ENCODE data around the gene KRT81. TPM values are rescaled to one million over a fixed set of nuclear protein-coding genes. Genes with fewer than 3 reads are reported as not detected.
"Not testable (repeated sequence)": the region's sequence is repeated elsewhere in the genome, so short reads cannot be mapped to it uniquely, and the experiment has no call there.

Gene KRT81
- total RNA-seq, 1 donor from 2014 or later = not detected

- no peak for DNase-seq (ENCODE audit: low spot score)
These were observed 37.7 kb downstream of the KRT81 start for GRCh38 chr12:52253391-52254179.

DNA sequence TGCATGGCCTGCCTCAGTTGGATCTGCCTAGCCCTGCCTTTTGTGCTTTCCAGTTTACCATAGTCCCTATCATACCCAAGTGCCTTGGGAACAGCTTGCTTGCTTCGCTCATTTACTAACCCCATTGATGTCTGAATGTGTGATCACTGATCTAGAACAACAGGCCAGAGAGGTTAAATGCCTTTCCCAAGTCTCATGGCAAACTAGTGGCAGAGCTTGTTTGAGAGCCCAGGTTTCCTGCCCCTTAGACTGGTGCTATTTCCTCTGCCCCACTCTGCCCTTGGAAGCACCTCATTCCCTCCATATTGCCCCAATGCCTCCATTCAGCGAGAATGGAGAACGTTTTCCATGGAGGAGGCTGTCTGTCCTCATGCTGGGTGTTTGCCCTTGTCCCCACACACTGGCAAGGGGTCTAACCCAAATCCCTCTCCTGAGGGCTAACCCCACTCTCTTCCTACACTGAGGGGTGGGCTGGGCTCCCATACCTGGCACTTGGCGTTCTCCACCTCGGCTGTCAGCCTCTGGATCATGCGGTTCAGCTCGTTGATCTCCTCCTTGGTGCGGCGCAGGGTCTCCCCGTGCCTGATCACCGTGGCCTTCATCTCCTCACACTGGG is 38.5 kb downstream of the KRT81 start:
- DNase-seq (ENCODE audit: low spot score) = no peak

DNA sequence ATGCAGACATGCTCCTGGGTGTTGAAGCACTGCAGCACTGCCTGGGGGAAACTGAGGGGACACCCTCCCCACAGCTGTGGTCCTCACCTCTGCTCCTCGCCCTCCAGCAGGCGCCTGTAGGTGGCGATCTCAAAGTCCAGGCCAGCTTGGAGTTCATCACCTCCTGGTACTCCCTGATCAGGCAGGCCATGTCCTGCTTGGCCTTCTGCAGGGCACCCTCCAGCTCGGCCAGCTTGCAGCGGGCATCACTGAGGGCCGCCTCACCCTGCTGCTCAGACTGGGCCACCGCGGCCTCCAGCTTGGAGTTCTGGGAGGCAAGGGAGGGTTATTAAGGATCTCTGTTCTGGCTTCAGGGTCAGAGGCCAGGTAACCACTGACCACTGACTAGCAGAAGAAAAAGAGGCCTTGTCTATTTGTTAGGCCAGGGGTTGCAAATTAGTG is 39.1 kb downstream of the KRT81 start:
- DNase-seq (ENCODE audit: low spot score) = not testable (repeated sequence)

DNA sequence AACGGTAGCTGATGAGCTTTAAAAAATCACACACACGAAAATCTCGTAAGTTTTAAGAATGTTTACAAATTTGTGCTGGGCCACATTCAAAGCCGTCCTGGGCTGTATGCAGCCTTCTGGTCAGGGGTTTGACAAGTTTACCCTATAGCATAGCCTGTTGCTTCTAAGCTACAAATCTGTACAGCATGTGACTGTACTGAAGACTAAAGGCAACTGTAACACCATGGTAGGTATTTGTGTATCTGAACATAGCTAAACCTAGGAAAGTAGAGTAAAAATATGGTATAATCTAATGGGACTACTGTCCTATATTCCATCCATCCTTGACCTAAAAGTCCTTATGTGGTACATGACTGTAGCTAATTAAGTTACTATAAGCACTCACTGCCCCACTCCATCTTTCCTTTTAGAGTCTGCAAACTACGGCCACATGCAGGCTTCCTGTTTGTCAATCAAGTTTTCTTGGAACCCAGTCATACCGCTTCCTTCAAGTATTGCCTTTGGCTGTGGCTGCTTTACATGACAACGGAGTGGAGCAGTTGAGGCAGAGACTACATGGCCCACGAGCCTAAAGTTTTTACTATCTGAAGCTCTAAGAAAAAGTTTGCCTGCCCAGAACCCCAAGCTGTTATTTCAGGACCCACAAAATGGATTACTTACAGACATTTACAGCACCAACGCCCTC is 39.8 kb downstream of the KRT81 start:
- no peak for DNase-seq (ENCODE audit: low spot score)

GRCh38 chr12:52250048-52250990 is 41.0 kb downstream of the KRT81 start:
- no peak for DNase-seq (ENCODE audit: low spot score)

DNA sequence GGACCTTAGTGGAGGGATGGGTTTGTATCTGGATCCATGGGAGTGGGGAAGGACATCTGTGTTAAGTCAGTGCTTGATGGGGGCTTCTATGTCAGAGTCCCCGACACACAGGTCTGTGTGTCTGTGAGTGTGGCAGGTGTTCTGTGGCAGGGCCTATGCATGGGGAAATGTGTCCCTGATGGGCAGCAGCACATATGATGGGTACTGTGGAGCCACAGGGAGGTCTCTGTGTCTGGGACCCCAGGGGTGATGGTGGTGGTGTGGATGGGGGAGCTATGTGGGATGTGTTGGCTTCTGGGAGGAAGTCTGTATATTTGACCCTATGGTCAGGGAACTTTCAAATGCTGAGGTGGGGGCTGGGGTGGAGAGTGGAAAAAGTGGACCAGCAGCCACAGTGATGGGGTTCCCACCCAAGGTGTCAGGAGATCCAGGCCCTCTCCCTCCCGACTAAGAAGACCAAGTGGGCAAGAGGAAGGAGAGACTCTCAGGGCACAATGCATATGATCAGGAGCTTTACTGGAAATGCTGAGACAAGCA is 41.8 kb downstream of the KRT81 start:
- no peak for DNase-seq (ENCODE audit: low spot score)

DNA sequence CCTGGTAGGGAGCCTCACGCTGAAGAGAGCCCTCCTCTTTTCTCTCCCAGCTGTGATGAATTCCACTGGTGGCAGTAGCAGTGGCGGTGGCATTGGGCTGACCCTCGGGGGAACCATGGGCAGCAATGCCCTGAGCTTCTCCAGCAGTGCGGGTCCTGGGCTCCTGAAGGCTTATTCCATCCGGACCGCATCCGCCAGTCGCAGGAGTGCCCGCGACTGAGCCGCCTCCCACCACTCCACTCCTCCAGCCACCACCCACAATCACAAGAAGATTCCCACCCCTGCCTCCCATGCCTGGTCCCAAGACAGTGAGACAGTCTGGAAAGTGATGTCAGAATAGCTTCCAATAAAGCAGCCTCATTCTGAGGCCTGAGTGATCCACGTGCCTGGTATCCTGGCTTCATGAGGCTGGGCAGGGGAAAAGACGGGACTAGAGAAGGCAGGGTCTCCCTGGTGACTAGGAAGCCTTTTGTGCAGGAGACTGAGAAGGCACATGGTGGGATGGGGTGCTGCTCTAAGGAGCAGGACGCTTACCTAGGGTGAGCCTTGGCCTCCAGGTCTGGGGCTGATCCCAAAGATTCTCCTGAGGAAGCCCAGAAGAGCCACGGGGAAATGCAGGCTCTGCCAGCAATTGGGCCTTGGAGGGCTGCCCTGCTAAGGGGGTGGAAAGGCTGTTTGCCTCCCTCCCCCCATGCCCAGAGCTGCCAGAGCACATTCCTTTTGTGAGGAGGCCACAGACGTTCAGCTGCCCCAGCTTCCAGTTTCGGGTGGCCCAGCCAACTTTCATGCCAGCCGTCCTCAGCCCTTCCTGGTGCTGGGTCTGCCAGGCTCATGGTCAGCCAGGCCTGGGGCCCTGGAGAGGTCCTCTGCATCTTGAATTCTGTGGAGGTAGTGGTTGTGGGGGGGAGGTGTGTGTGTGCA is 42.5 kb downstream of the KRT81 start:
- DNase-seq (ENCODE audit: low spot score) = no peak

GRCh38 chr12:52247622-52248540 is 43.5 kb downstream of the KRT81 start:
- no peak for DNase-seq (ENCODE audit: low spot score)

DNA sequence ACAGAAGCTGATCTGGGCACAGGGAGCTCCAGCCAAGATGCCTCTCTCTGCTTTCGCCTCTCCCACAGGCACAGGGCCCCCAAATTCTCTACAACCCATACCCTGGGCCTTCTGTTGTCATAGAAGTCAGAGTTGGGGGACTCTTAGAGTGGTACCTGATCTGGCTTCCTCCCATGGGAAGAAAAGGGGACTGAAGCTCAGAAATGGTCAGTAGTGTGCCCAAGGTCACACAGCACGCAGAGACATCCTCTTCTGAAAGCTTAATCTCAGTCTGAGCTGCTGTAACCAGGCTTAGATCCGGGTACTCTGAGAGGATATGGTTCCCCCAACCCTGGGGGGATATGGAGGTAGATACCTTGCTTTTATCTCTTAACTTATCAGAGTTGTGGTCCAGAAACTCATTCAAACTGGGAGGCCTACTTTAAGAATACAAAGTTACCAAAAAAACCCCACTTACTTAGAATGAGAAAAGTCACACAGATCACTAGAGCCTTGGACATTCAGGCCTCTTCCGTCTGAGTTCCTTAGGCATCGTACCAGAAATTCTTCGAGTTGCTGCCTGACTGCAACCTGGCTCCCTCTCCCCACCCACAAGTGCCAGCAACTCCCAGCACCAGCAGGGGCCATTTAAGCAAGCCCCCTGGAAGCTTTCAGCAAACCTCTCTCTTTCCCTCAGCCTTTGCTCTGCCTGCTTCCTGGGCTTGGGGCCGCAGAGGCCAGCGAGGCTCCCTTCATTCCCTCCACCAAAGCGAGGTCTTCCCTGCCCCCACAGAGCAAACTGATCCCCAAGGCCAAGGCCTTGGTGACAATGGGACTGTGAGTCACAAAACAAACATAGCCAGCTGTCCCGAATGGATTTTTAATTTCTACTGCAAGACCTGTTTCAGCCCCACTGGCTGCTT is 44.4 kb downstream of the KRT81 start:
- no peak for DNase-seq (ENCODE audit: low spot score)

DNA sequence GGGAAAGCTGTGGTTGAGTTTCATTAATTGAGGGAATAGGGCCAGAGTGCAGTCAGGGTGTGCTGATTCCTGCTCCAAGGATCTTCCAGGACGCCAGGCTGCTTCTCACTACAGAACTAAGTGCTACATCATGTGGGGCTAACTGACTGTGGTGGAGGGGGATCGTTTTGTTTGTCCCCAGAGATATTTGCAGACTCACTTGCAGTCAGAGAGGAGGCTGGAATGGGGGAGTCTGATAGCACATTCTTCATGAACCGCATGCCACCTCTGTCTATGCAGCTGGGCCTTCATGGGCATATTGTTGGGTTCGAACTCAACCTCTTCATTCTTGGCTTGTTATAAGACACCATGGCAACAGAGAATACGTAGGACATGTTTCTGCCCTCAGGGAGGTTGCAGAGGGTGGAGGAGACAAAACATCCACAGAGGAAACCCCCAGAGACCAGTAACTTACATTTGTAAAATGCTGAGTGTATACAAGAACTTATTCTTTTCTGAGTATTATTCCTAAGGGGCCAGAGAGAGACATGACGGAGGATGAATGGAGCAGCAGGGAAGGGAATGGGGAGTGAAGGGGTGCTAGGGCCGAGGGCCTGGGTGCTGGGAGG is 45.3 kb downstream of the KRT81 start:
- DNase-seq (ENCODE audit: low spot score) = no peak

DNA sequence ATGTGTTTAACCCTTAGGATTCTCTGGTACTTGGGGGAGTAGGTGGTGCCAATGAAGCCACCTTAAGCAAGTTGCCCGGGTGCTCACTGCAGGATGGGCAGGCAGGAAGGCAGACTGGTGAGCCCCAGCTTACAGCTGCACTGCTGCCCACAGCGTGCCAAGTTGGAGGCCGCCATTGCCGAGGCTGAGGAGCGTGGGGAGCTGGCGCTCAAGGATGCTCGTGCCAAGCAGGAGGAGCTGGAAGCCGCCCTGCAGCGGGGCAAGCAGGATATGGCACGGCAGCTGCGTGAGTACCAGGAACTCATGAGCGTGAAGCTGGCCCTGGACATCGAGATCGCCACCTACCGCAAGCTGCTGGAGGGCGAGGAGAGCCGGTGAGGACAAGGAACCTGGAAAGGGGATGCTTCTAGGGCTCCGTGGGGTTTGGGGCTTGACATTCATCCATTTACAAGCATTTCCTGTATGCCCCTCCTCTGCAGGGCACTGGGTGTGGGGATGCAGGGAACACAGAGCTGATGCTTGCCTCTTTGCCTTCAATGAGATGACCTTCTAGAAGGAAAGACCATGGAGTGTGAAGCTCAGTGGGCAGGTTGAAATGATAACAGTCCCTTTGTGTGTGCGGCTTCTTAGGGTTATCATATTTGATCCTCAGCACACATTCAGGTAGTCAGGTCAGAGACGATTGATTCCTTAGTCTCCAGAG is 45.9 kb downstream of the KRT81 start:
- DNase-seq (ENCODE audit: low spot score) = no peak

DNA sequence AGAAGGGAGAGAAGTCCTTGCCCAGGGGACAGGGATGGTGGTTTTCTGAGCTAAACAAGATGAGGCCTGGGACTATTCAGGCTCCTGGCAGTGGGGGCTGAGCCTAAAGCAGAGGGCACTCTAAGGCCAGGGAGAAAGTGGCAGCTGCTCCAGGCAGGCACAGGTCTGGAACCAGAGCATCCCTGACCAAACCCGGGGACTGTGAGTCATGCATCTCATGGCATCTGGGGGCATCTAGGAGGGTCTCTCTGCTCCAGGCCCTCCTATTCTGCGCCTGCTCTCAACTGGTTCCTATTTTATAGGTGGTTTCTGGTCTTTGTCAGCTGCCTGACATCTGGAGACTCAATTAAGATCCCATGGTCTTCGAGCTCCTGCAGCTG is 46.7 kb downstream of the KRT81 start:
- no peak for DNase-seq (ENCODE audit: low spot score)

DNA sequence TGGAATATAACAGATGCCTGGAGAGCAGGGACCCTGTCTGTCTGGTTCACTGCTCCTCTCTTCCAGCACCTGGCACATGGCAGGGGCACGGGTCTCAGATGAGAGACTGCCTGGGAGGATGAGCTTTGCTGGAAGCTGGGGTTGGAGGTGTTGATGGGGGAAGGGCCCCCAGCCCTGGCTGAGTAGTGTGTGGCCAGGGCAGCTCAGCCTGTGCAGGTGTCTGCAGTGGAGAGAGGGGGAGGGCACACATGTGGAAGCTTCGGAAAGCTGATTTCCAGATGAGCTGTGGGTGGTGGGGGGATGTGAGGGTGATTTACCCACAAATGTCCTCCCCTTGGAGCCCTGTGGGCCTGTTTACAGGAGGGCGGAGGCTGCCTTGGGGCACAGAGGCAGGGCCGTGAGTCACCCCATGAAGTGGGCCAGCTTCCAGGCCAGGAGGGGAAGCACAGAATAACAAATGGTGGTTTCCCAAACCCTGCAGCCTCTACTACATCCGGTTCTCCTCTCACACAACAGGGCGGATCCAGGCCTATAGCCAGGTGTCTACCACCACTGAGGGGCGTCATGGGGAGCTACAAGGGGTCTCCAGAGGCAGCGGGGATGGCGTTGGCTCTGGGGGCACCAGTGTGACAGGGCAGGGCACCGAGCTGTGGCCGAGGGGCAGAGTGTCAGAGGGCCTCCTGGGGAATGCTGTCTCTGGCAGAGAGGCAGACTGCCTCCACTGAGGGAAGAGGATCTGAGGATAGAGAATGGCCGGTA is 47.3 kb downstream of the KRT81 start:
- peak; percentile 89 for DNase-seq (ENCODE audit: low spot score)

DNA sequence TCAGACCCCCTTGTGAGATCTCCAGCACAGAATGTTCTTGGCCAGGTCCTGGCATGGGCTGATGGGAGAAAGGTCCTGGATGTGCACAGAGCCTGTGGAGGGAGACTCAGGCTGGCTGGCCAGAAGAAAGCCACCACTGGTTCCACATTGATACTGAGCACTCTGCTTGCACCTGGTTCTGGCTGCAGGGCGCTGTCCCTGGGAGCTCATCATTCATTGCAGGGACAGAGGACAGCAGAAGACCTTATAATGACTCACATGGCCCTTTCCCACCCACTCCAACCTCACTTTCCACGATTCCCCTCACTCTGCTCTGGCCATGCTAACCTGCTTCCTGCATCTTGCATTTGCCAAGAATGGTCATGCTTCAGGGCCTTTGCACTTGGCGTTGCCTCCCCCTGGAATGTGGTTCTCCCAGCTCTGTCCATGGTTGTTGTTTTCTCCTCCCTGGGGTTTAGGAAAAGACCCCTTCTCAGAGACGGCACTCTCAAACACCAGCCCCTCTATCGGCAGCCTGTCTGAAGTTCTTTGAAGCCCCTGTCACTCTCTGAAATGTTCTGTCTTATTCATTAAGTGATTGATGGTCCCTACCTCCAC is 48.0 kb downstream of the KRT81 start:
- no peak for DNase-seq (ENCODE audit: low spot score)

DNA sequence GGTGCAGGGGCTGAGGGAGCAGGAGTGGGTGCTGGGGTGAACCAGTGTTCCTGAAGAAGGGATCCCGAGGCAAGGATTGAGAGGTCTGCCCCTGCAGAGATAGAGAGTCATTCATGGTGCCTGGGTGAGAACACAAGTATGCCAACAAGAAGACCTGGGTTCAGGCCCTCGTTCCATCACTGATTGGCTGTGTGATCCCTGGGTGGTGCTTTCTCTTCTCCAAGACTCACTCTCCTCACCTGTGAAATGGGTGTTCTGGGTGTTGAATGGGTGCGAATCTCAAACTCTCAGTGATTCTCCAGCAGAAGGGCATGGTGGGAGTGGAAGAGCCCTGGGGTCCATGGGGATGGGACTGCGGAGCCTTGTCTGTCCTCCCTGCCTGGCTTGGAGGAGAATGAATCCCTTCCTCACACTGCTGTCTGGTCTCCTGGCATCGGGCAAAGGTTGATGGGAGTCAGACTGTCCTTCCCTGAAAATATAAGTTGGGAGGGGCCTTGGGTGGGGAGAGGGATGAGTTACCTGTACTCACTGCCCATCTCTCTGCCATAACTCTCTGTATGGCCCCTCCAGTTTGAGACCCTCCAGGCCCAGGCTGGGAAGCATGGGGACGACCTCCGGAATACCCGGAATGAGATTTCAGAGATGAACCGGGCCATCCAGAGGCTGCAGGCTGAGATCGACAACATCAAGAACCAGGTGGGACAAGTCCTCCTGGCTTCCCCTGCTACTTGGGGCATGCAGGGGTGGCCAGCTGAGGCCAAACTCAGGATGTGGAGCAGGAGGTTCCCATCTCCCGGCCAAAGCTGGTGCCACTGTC is 48.7 kb downstream of the KRT81 start:
- no peak for DNase-seq (ENCODE audit: low spot score)
